Tibial nerve (tissue), 4 donors: Measurements from ENCODE around the gene ANKRD1. TPM values are rescaled to one million over a fixed set of nuclear protein-coding genes. Genes with fewer than 3 reads are reported as not detected.
"Not testable (repeated sequence)": the region's sequence is repeated elsewhere in the genome, so short reads cannot be mapped to it uniquely, and the experiment has no call there.

Experiments used
- DNase-seq, 2 donors: peaks; one replicate each; pipeline ENCODE4 v3.0.0-alpha.2; 2019; ENCODE audit warnings: low spot score in 2 of 2
- H3K27ac ChIP-seq, 4 donors: fragments of 200-600 bp; sonication (generic) in 3 of 4; one replicate each; pipeline ENCODE4 v1.5.1; 2017 to 2019; ENCODE audit warnings: mild to moderate bottlenecking in 1 of 4
- H3K27me3 ChIP-seq, 2 donors: fragments of 200-600 bp; sonication (generic) in 1 of 2; one replicate each; pipeline versions ENCODE4 v1.5.1 to v1.6.0; 2017 to 2019
- H3K36me3 ChIP-seq, 3 donors: fragments of 200-600 bp; sonication (generic); one replicate each; pipeline ENCODE4 v1.5.1; 2018 to 2019
- H3K4me1 ChIP-seq, 4 donors: fragments of 200-600 bp; sonication (generic) in 3 of 4; one replicate each; pipeline ENCODE4 v1.5.1; 2017 to 2019
- H3K4me3 ChIP-seq, 4 donors: fragments of 200-600 bp; sonication (generic) in 3 of 4; one replicate each; pipeline ENCODE4 v1.5.1; 2017 to 2019; ENCODE audit warnings: mild to moderate bottlenecking in 1 of 4, moderate library complexity in 1 of 4
- H3K9me3 ChIP-seq, 4 donors: fragments of 200-600 bp; sonication (generic) in 3 of 4; one replicate each; pipeline ENCODE4 v1.5.1; 2017 to 2019
- EP300 ChIP-seq, 2 donors: sonication (generic); formaldehyde crosslinking; IDR thresholded peaks; one replicate each; pipeline ENCODE4 v1.6.1; 2017; ENCODE audit warnings: antibody characterized with exemption in 2 of 2, mild to moderate bottlenecking in 1 of 2
- POLR2A ChIP-seq, 2 donors: fragments of 450-650 bp; IDR thresholded peaks; one replicate each; pipeline ENCODE4 v1.6.1; 2017; ENCODE audit warnings: antibody characterized with exemption in 2 of 2, mild to moderate bottlenecking in 2 of 2, moderate library complexity in 2 of 2
- WGBS, 2 donors: methylation state at CpG; one replicate each; pipeline ENCODE4 v1.1.5; 2018; 5-methylcytosine and 5-hydroxymethylcytosine counted together
- total RNA-seq, 4 donors: library from RNA; depleted of rRNA; stranded (reverse); fragments of >200 nt; gene quantifications; one replicate each; pipeline ENCODE4 v1.1.0, GENCODE V29; 2016
- TF ChIP-seq, protein P1 (sequence below), 5 experiments: fragments of 200-600 bp in 3 of 5; fragments of 450-650 bp in 2 of 5; sonication (generic) in 3 of 5; IDR thresholded peaks; one replicate each; pipeline ENCODE4 v1.5.1; 2016 to 2019; ENCODE audit warnings: antibody characterized with exemption in 5 of 5, mild to moderate bottlenecking in 3 of 5, moderate library complexity in 2 of 5

ANKRD1 gene
- total RNA-seq, 4 donors from 2014 or later = not detected

DNA sequence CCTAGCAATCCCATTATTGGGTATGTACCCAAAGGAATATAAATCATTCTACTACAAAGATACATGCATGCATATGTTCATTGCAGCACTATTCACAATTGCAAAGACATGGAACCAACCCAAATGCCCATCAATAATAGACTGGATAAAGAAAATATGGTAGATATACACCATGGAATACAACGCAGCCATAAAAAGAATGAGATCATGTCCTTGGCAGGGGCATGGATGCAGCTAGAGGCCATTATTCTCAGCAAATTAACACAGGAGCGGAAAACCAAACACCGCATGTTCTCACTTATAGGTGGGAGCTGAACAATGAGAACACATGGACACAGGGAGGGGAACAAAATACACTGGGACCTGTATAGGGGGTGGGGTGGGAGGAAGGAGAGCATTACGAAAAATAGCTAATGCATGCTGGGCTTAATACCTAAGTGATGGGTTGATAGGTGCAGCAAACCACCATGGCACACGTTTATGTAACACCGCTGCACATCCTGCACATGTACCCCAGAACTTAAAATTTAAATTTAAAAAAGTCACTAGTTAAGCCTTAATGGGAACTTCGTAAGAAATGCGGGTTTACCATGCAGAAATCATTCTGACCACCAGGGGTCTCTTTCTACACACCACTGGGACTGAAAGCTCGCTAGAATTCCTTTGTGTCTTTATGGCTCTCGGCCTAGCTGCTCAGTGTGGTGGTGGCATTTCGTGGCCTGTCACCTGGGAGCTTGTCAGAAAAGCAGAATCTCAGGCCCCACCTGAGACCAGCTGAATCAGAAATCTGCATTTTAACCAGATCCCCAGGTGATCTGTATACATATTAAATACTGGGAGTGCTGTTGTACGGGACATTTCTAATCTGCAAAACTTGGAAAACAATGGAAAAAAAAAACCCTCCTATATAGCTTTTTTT is 9.5 kb downstream of the ANKRD1 start:
- H3K36me3 ChIP-seq = peaks cover 0 to 17% (median 0%) of the 10 kb centered on the region in 3 donors
- no peaks in the 10 kb centered on the region for H3K9me3 ChIP-seq
- no peaks in the 10 kb centered on the region for H3K27me3 ChIP-seq
- peaks cover 0 to 4% (median 0%) of the 10 kb centered on the region in 4 donors for H3K4me1 ChIP-seq
- no peak overlapping the region for H3K27ac ChIP-seq
- TF ChIP-seq, protein P1, sequence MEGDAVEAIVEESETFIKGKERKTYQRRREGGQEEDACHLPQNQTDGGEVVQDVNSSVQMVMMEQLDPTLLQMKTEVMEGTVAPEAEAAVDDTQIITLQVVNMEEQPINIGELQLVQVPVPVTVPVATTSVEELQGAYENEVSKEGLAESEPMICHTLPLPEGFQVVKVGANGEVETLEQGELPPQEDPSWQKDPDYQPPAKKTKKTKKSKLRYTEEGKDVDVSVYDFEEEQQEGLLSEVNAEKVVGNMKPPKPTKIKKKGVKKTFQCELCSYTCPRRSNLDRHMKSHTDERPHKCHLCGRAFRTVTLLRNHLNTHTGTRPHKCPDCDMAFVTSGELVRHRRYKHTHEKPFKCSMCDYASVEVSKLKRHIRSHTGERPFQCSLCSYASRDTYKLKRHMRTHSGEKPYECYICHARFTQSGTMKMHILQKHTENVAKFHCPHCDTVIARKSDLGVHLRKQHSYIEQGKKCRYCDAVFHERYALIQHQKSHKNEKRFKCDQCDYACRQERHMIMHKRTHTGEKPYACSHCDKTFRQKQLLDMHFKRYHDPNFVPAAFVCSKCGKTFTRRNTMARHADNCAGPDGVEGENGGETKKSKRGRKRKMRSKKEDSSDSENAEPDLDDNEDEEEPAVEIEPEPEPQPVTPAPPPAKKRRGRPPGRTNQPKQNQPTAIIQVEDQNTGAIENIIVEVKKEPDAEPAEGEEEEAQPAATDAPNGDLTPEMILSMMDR (IDR thresholded peaks at IDR 0.05) = peak; percentile 67 to 80 (median 79)
- TF ChIP-seq POLR2A (IDR thresholded peaks at IDR 0.05) = no peak
- H3K4me3 ChIP-seq = no peak overlapping the region
- 33 to 36% methylated on average over 12 of the region's 12 CpGs for WGBS, 2 donors
- DNase-seq = peak in 1 of 2 donors; percentile 86

DNA sequence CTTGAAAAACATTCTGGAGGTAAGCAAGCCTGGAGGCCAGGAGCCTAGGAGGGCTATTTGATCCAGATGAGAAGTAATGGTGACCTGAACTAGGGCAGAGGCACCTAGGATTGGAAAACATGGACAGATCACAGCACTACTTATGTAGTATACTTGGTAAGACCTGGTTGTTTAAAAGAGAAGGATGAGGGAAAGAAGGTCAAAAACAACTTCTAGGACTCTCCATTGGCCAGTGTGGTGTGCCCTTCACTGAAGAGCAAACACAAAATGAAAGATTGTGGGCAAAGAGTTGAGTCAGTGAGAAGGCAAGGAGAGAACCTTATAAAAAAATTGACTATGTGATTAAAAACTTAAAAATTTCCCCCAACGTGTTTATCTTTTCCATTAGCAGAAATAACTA is 14.3 kb downstream of the ANKRD1 start:
- H3K9me3 ChIP-seq = no peaks in the 10 kb centered on the region
- no peaks in the 10 kb centered on the region for H3K27me3 ChIP-seq
- no peak overlapping the region for H3K4me3 ChIP-seq
- TF ChIP-seq POLR2A (IDR thresholded peaks at IDR 0.05) (no peak), EP300 (IDR thresholded peaks at IDR 0.05) (no peak)
- TF ChIP-seq, protein P1 (IDR thresholded peaks at IDR 0.05) = no peak
- 76 to 79% methylated on average over 1 of the region's 1 CpG for WGBS, 2 donors
- H3K27ac ChIP-seq = no peak overlapping the region
- DNase-seq = no peak
- H3K36me3 ChIP-seq = peaks cover 0 to 55% (median 0%) of the 10 kb centered on the region in 3 donors
- peaks cover 0 to under 1% (median 0%) of the 10 kb centered on the region in 4 donors for H3K4me1 ChIP-seq

DNA sequence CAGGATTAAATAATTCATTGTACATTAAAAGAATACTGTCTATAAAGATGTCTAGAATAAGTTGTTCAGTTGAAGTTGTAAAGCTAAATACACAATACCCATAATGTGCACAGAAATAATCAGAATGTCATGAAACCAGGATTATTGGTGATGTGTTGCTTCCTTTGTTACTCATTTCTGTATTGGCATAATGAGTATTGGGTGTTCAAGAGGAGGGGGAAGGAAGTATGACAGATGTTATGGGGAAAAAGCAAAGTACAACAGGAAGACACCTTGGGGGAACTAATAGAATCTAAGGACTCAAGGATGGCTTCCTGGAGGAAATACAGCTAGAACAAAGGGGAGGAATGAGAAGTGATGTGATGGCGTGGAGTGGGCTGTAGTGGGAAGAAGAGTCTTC is 15.0 kb downstream of the ANKRD1 start:
- Histone ChIP-seq H3K4me3 (no peak overlapping the region), H3K4me1 (no peaks in the 10 kb centered on the region), H3K9me3 (no peaks in the 10 kb centered on the region), H3K27me3 (no peaks in the 10 kb centered on the region), H3K27ac (no peak overlapping the region), H3K36me3 (peaks cover 0 to 62% (median 0%) of the 10 kb centered on the region in 3 donors)
- 77 to 95% methylated on average over 1 of the region's 1 CpG for WGBS, 2 donors
- TF ChIP-seq POLR2A (IDR thresholded peaks at IDR 0.05) = no peak
- TF ChIP-seq, protein P1 (IDR thresholded peaks at IDR 0.05) = no peak
- TF ChIP-seq EP300 (IDR thresholded peaks at IDR 0.05) = no peak
- no peak for DNase-seq

DNA sequence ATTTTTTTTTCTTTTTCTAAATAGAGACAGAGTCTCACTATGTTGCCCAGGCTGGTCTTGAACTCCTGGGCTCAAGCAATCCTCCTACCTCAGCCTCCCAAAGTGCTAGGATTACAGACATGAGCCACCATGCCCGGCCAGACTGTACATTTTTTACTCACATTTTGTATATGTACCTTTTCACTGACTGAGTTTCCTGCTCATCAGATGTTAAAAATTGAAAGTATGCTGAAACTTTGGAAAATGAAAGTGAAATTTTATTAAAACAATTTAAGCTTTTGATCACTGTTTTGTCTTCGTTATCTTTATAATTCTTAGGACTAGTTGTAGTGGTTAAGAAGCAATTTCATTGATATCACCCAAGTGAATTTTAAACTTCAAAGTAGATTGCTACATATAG is 24.0 kb downstream of the ANKRD1 start:
- not testable (repeated sequence) for H3K9me3 ChIP-seq, H3K27me3 ChIP-seq, H3K4me3 ChIP-seq, DNase-seq, H3K4me1 ChIP-seq, H3K27ac ChIP-seq
- peaks cover 0 to 80% (median 0%) of the 10 kb centered on the region in 3 donors for H3K36me3 ChIP-seq
- WGBS, 2 donors = 88 to 89% methylated on average over 2 of the region's 2 CpGs

- Histone ChIP-seq H3K36me3 (peaks cover 0 to 88% (median 0%) of the 10 kb centered on the region in 3 donors), H3K9me3 (no peaks in the 10 kb centered on the region), H3K4me1 (peaks cover 0 to 2% (median 0%) of the 10 kb centered on the region in 4 donors), H3K27me3 (no peaks in the 10 kb centered on the region), H3K27ac (no peak overlapping the region), H3K4me3 (no peak overlapping the region)
- TF ChIP-seq EP300 (IDR thresholded peaks at IDR 0.05) = no peak
- no peak for DNase-seq
- WGBS, 2 donors = 91 to 100% methylated on average over 3 of the region's 3 CpGs
Observed at GRCh38 chr10:90893190-90893589, 27.7 kb downstream of the ANKRD1 start.

- WGBS, 2 donors = 87 to 93% methylated on average over 2 of the region's 2 CpGs
- Histone ChIP-seq H3K4me1 (peaks cover 0 to 3% (median 0%) of the 10 kb centered on the region in 4 donors), H3K27ac (no peak overlapping the region), H3K9me3 (no peaks in the 10 kb centered on the region), H3K27me3 (no peaks in the 10 kb centered on the region), H3K36me3 (peaks cover 0 to 94% (median 0%) of the 10 kb centered on the region in 3 donors), H3K4me3 (no peak overlapping the region)
- TF ChIP-seq POLR2A (IDR thresholded peaks at IDR 0.05) = no peak
- no peak for TF ChIP-seq EP300 (IDR thresholded peaks at IDR 0.05)
- TF ChIP-seq, protein P1 (IDR thresholded peaks at IDR 0.05) = no peak
- DNase-seq = no peak
Observed at GRCh38 chr10:90890347-90890746, 30.5 kb downstream of the ANKRD1 start.
